ENCODE results near the gene USP28.
"Not testable (repeated sequence)": the region's sequence is repeated elsewhere in the genome, so short reads cannot be mapped to it uniquely, and the experiment has no call there.

The USP28 gene

GRCh38 chr11:113875234-113876073 is at the start of gene USP28:
Gene USP28, minus strand, starts transcription at chr11:113875572. Its CDS starts 71 bp downstream, at chr11:113875501.
- DNase-seq (ENCODE audit: low read depth): peak; percentile 61

- no peak for DNase-seq (ENCODE audit: low read depth)
Measured at GRCh38 chr11:113923572-113923971, 48.2 kb upstream of the USP28 start.

- DNase-seq (ENCODE audit: low read depth): not testable (repeated sequence)
Measured at GRCh38 chr11:113911491-113911890, 36.1 kb upstream of the USP28 start.

GRCh38 chr11:113908098-113908497 is 32.7 kb upstream of the USP28 start:
- no peak for DNase-seq (ENCODE audit: low read depth)

- no peak for DNase-seq (ENCODE audit: low read depth)
Measured at GRCh38 chr11:113907681-113908080, 32.3 kb upstream of the USP28 start.

- DNase-seq (ENCODE audit: low read depth): no peak
Measured at GRCh38 chr11:113907152-113907551, 31.8 kb upstream of the USP28 start.

- DNase-seq (ENCODE audit: low read depth): no peak
Measured at GRCh38 chr11:113906516-113906915, 31.1 kb upstream of the USP28 start.

GRCh38 chr11:113906038-113906437 is 30.7 kb upstream of the USP28 start:
- no peak for DNase-seq (ENCODE audit: low read depth)

GRCh38 chr11:113904379-113905101 is 29.2 kb upstream of the USP28 start, which contains the start of gene HTR3B:
Gene HTR3B, plus strand, starts transcription at chr11:113904796. Its CDS starts 138 bp downstream, at chr11:113904934.
- no peak for DNase-seq (ENCODE audit: low read depth)

GRCh38 chr11:113901141-113901540 is 25.8 kb upstream of the USP28 start:
- DNase-seq (ENCODE audit: low read depth): no peak

- DNase-seq (ENCODE audit: low read depth): no peak
Measured at GRCh38 chr11:113896156-113896879, 20.9 kb upstream of the USP28 start.

- no peak for DNase-seq (ENCODE audit: low read depth)
Measured at GRCh38 chr11:113895367-113896155, 20.2 kb upstream of the USP28 start.

- DNase-seq (ENCODE audit: low read depth): no peak
Measured at GRCh38 chr11:113894421-113894996, 19.1 kb upstream of the USP28 start.

GRCh38 chr11:113888848-113889247 is 13.5 kb upstream of the USP28 start:
- no peak for DNase-seq (ENCODE audit: low read depth)

GRCh38 chr11:113885897-113886296 is 10.5 kb upstream of the USP28 start:
- no peak for DNase-seq (ENCODE audit: low read depth)

GRCh38 chr11:113884361-113884836 is 9.0 kb upstream of the USP28 start:
- no peak for DNase-seq (ENCODE audit: low read depth)

GRCh38 chr11:113881856-113882255 is 6.5 kb upstream of the USP28 start:
- no peak for DNase-seq (ENCODE audit: low read depth)

GRCh38 chr11:113880971-113881370 is 5.6 kb upstream of the USP28 start:
- no peak for DNase-seq (ENCODE audit: low read depth)

- DNase-seq (ENCODE audit: low read depth): not testable (repeated sequence)
Measured at GRCh38 chr11:113879446-113879845, 4.1 kb upstream of the USP28 start.

- no peak for DNase-seq (ENCODE audit: low read depth)
Measured at GRCh38 chr11:113877670-113878055, 2.3 kb upstream of the USP28 start.
